HG03159 (cell line): ENCODE data around the gene CBX8.

Experiments
- ATAC-seq: cut with Tn5 transposase; IDR thresholded peaks from one replicate; pipeline ENCODE4 v1.9.1; 2021; ENCODE audit warnings: mild to moderate bottlenecking, moderate library complexity; ENCODE audit not compliant: unreplicated experiment

Gene CBX8

DNA sequence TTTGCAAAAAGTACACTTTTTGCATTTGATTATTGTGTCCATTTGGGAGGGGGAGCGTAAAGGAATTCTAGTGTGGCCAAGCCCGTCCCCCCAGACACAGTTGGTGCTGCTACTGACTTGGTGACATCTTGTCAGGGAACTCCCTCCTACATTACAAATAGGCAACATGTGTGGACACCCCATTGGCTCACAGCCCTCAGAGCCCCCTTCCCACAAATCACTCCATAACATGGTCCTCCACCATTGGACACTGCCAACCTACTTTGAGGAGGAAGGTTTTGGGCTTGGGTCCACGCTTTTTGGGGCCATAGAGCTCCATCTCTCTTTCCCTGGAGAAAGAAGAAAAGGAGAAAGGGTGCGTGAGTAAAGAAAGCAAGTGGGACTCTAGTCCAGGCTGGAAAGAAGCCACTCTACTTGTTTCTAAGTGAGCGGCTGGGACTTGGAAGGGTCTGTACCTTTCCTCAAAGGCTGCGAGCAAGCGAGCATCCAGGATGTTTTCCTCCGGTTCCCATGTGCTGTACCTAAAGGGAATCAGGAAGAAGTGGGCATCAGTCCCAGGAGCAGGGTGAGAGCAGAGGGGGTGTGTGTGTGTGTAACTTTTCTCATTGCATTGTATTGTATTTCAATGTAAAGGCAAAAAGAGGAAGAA is 958 bp downstream of the CBX8 start:
- no peak for ATAC-seq

- ATAC-seq, result no peak
These were observed 2.0 kb downstream of the CBX8 start for GRCh38 chr17:79794659-79795511.

DNA sequence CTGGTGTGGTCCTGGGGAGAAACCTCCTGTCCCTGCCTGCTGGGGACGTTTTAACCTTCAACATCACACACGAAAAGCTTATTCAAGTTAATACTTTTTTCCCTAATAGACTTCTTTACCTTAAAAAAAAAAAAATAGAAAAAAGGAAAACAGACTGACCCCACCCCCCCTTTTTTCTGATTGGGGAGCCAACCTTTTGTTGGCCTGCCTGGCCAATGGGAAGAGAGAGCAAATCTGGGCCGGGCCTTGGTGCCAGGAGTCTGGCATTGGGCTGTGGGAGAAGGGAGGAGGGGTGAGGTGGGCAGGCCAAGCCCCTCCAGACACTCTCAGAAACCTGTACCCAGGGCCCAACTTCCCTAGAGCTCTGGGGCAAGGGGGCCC is 3.0 kb downstream of the CBX8 start:
- ATAC-seq, result no peak

- no peak for ATAC-seq
These were observed 3.6 kb downstream of the CBX8 start for GRCh38 chr17:79792984-79793923.

GRCh38 chr17:79792341-79792871 is 4.5 kb downstream of the CBX8 start:
- no peak for ATAC-seq

GRCh38 chr17:79791735-79792161 is 5.1 kb downstream of the CBX8 start:
- ATAC-seq, result no peak

DNA sequence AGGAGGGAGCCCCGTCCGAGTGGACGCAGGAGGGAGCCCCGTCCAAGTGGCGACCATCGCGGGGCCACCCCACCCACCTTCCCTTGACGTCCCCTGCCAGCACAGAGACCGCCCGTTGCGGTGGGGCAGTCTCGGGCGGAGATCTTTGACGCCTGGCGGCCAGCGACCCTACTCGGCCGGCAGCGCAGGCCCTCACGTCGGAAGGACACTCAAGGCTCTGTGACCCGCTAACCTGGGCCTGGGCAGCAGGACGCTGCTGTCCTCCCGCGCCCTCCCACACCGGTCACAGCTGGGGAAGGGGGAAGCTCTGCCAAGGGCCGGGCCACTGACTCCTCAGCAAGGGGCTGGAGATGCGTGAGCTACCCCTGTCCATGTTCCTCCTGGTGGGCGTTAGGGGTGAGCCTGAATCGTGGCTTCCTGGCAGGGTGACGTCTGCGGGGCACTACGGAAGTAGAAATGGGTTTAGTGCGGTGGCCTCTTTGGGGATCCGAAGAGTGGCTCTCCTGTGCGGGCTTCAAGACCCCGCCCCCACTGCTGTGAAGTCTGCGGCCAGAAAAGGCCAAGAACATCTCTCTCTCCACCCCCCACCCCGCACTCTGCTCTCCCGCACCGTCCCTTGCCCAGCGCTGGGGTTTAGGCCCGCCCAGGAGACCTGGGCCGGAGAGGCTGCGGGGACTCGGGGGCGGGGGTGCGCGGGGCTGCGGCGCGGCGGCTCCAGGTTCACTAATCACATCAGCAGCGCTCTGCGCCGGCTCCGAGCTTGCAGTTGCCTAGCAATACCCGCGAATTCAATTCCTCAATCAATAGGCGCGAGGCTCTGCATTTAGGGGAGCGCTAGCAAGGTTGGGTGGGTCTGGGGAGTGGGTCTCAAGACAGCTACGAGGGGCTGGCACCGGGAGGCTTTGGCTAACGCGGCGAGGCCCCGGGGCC is 5.8 kb downstream of the CBX8 start:
- no peak for ATAC-seq

GRCh38 chr17:79789943-79790804 is 6.7 kb downstream of the CBX8 start:
- no peak for ATAC-seq

GRCh38 chr17:79788989-79789942 is 7.6 kb downstream of the CBX8 start:
- no peak for ATAC-seq

DNA sequence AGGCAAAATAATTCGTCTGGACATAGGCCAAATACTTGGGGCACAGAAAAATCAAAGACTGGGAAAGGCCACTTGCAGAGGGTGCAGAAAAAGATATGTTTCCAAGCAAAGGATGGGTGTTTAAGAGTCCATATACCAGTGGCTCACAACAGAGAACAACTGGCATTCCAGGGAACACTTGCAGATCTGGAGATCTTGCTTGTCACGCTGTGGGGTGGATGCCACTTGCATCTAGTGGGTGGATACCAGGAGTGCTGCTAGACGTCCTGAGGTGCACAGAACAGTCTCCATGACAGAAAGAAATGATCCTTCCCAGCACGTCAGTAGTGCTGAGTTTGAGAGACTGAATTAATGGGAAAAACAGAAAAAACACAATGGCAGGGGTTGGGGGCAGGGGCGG is 8.4 kb downstream of the CBX8 start:
- no peak for ATAC-seq

DNA sequence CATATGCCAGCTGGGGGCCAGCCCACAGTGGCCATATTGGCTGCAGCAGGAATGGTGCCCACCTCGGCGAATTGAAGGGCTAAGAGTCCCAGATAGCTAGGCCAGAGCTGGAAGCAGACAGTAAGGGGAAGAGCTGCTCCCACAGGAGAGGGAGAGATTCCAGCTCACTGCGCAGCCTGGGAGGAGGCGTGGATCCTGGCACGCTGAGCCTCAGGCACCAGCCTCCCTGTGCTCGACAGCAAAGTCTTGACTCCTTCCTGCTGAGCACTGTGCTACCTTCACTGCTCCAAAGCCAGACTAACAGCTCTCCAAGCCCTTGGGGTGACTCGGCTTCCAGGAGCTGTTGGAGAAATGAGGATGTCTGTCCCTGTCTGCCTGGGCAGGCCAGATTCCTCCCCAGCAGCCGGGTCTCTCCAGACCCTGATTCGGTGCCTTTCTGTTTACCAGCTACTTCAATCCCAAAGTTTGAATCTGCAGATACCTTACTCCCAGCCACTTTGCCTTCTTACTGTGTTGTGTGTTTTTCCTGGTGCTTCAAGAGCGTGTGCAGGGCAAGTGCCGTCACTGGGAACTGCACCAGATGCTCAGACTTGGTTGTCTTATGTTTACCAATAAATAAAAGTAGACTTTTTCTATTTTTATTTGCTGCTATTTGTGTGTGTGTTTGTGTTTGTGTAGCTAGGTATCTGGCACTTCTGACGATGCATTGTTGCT is 9.8 kb downstream of the CBX8 start:
- ATAC-seq, result no peak

DNA sequence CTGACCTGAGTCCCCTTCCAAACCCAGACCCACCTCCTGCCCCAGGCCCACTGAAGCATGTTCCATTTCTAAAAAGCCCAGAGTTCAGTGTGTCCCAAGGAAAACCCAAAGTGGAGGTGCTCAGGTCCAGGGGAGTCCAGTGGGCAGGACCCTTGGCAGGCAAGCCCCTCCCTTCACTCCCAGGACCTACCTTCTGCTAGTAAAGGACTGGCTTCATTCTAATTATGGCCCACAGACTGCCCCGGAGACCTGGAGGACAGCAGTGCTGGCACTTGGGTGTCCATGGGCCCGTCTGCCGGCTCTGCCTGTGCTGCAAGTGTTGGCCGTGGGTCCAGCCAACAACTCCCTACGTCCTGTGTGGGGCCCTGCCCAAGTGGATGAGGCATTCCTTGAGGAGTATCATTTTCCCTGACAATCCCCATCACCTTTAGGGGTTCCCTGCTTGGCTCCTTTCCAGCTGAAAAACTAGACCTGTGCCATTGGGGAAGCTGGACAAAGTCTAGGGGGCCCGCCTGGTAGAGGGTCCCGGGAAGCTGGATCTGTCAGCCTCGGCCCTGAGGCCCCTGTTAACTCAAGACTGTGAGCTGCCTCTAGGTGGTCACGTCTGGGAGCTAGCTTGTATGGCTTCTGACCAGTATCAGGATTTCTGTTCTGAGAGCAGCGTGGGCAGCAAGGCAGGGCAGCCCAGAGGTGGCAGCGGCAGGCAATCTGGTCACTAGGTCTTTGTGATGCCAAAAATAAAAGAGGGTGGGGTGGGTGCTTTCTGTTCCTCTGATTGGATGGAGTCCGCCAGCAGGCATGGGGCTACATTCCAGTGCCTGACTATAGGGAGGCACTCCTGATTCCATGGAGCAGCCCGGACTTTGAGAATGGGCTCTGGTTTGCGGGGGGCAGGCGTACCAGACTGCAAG is 10.7 kb downstream of the CBX8 start:
- no peak for ATAC-seq

GRCh38 chr17:79785017-79785899 is 11.6 kb downstream of the CBX8 start:
- no peak for ATAC-seq

GRCh38 chr17:79784353-79785016 is 12.4 kb downstream of the CBX8 start:
- ATAC-seq, result no peak

DNA sequence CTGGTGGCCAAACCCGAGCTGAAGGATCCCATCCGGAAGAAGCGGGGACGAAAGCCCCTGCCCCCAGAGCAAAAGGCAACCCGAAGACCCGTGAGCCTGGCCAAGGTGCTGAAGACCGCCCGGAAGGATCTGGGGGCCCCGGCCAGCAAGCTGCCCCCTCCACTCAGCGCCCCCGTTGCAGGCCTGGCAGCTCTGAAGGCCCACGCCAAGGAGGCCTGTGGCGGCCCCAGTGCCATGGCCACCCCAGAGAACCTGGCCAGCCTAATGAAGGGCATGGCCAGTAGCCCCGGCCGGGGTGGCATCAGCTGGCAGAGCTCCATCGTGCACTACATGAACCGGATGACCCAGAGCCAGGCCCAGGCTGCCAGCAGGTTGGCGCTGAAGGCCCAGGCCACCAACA is 13.0 kb downstream of the CBX8 start:
- no peak for ATAC-seq
